GM23338 (cell line): ENCODE results near the gene PDHX. TPM values are rescaled to one million over a fixed set of nuclear protein-coding genes. Genes with fewer than 3 reads are reported as not detected.

ENCODE experiments used
- ATAC-seq: fragments of 200-7000 bp; cut with Tn5 transposase; 3 replicates; pipeline ENCODE4 v1.9.1; 2020
- DNase-seq: peaks from one replicate; pipeline ENCODE4 v3.0.0-alpha.2; 2015; ENCODE audit warnings: low spot score
- H2AFZ ChIP-seq: fragments of 200-600 bp; sonication (generic); 2 replicates; pipeline ENCODE4 v1.8.0; 2016; ENCODE audit warnings: antibody characterized with exemption, mild to moderate bottlenecking, moderate library complexity
- H3F3A ChIP-seq: fragments of 200-600 bp; sonication (generic); replicated peaks from 2 replicates; pipeline ENCODE4 v1.8.0; 2017; ENCODE audit warnings: antibody characterized with exemption, mixed run types, low read depth
- H3K27ac ChIP-seq: fragments of 200-600 bp; sonication (generic); 2 replicates; pipeline ENCODE4 v1.6.1; 2016; ENCODE audit warnings: low read depth
- H3K27me3 ChIP-seq: fragments of 200-600 bp; sonication (generic); 2 replicates; pipeline ENCODE4 v1.8.0; 2016; ENCODE audit warnings: mild to moderate bottlenecking, mixed run types, moderate library complexity; ENCODE audit not compliant: insufficient read depth
- H3K36me3 ChIP-seq: fragments of 200-600 bp; sonication (generic); 2 replicates; pipeline ENCODE4 v1.8.0; 2016; ENCODE audit warnings: mild to moderate bottlenecking; ENCODE audit not compliant: insufficient read depth
- H3K4me1 ChIP-seq: fragments of 200-600 bp; sonication (generic); 2 replicates; pipeline ENCODE4 v1.8.0; 2016; ENCODE audit warnings: mild to moderate bottlenecking, moderate library complexity; ENCODE audit not compliant: insufficient read depth
- H3K4me2 ChIP-seq: fragments of 200-600 bp; sonication (generic); 2 replicates; pipeline ENCODE4 v1.7.1; 2017; ENCODE audit warnings: mixed run types
- H3K4me3 ChIP-seq: fragments of 200-600 bp; sonication (generic); 2 replicates; pipeline ENCODE4 v1.6.1; 2016; ENCODE audit warnings: mixed run types
- H3K79me2 ChIP-seq: fragments of 200-600 bp; sonication (generic); replicated peaks from 2 replicates; pipeline ENCODE4 v1.8.0; 2017; ENCODE audit warnings: mild to moderate bottlenecking; ENCODE audit not compliant: insufficient read depth
- H3K9me2 ChIP-seq: fragments of 200-600 bp; sonication (generic); 2 replicates; pipeline ENCODE4 v1.8.0; 2017; ENCODE audit not compliant: insufficient read depth
- H4K20me1 ChIP-seq: fragments of 200-600 bp; sonication (generic); replicated peaks from 2 replicates; pipeline ENCODE4 v1.8.0; 2017; ENCODE audit warnings: mild to moderate bottlenecking; ENCODE audit not compliant: insufficient read depth
- H3K27ac Mint-ChIP-seq: 2 replicates; pipeline ENCODE4 v1.8.0; 2020; ENCODE audit warnings: inconsistent platforms, mild to moderate bottlenecking, moderate library complexity, mixed read lengths
- H3K27me3 Mint-ChIP-seq: 3 replicates; pipeline ENCODE4 v1.8.0; 2022; ENCODE audit warnings: low read depth, mild to moderate bottlenecking, moderate library complexity, mixed read lengths, inconsistent platforms; ENCODE audit not compliant: insufficient read depth, poor library complexity
- H3K36me3 Mint-ChIP-seq: 3 replicates; pipeline ENCODE4 v1.8.0; 2021; ENCODE audit warnings: low read depth, mild to moderate bottlenecking, inconsistent platforms, moderate library complexity, mixed read lengths
- H3K4me1 Mint-ChIP-seq: 3 replicates; pipeline ENCODE4 v1.8.0; 2020; ENCODE audit warnings: mild to moderate bottlenecking, inconsistent platforms, mixed read lengths
- H3K4me3 Mint-ChIP-seq: 3 replicates; pipeline ENCODE4 v1.8.0; 2021; ENCODE audit warnings: moderate library complexity, mild to moderate bottlenecking, inconsistent platforms, mixed read lengths
- H3K9me3 Mint-ChIP-seq: 3 replicates; pipeline ENCODE4 v1.8.0; 2020; ENCODE audit warnings: moderate library complexity, mild to moderate bottlenecking, inconsistent platforms, mixed read lengths
- CREB1 ChIP-seq: fragments of 250-450 bp; sonication (Bioruptor Pico); IDR thresholded peaks from 2 replicates; pipeline ENCODE4 v1.5.0; 2020; ENCODE audit warnings: low read depth, mild to moderate bottlenecking, moderate library complexity
- EZH2 ChIP-seq: fragments of 200-600 bp; sonication (generic); IDR thresholded peaks from one replicate; pipeline ENCODE4 v1.8.0; 2017; ENCODE audit warnings: antibody characterized with exemption, mild to moderate bottlenecking, low read depth; ENCODE audit not compliant: unreplicated experiment
- EZH2phosphoT487 ChIP-seq: fragments of 200-600 bp; sonication (generic); IDR thresholded peaks from one replicate; pipeline ENCODE4 v1.8.1; 2018; ENCODE audit warnings: antibody characterized with exemption; ENCODE audit not compliant: unreplicated experiment
- JUNB ChIP-seq: IDR thresholded peaks from one replicate; pipeline ENCODE4 v1.6.1; 2016; ENCODE audit warnings: antibody characterized with exemption; ENCODE audit not compliant: unreplicated experiment
- NANOG ChIP-seq: IDR thresholded peaks from 2 replicates; pipeline ENCODE4 v1.6.1; 2016; ENCODE audit warnings: antibody characterized with exemption, borderline replicate concordance
- POLR2AphosphoS5 ChIP-seq: IDR thresholded peaks from 2 replicates; pipeline ENCODE4 v1.6.1; 2016; ENCODE audit warnings: antibody characterized with exemption, low read depth
- REST ChIP-seq: IDR thresholded peaks from one replicate; pipeline ENCODE4 v1.6.1; 2018; ENCODE audit warnings: antibody characterized with exemption; ENCODE audit not compliant: unreplicated experiment
- STAT1 ChIP-seq: IDR thresholded peaks from one replicate; pipeline ENCODE4 v1.6.1; 2016; ENCODE audit warnings: antibody characterized with exemption; ENCODE audit not compliant: unreplicated experiment
- ZNF114 ChIP-seq: fragments of 250-450 bp; sonication (Bioruptor Pico); IDR thresholded peaks from 2 replicates; pipeline ENCODE4 v1.5.0; 2020; ENCODE audit warnings: mild to moderate bottlenecking, moderate library complexity
- ZNF462 ChIP-seq: fragments of 250-450 bp; sonication (Bioruptor Pico); IDR thresholded peaks from 2 replicates; pipeline ENCODE4 v1.5.0; 2020; ENCODE audit warnings: mild to moderate bottlenecking, moderate library complexity
- polyA plus RNA-seq: library from polyadenylated mRNA; unstranded; fragments of >200 nt; fragmentation: Nextera tagmentation; extraction: Ambion mirVana; gene quantifications from 2 replicates; pipeline ENCODE4 v1.2.1, GENCODE V29; 2016
- total RNA-seq: library from RNA; depleted of rRNA; stranded (reverse); fragments of >200 nt; shearing (Covaris generic); gene quantifications from 2 replicates; pipeline ENCODE4 v1.2.3, GENCODE V29; 2014

Gene PDHX
- total and polyA plus RNA-seq, 2 experiments from 2014 or later = 36.9 to 40.2 TPM

- no peak overlapping the region for H3K4me3 ChIP-seq
- Mint-ChIP-seq H3K36me3 (no peaks in the 10 kb centered on the region), H3K9me3 (no peaks in the 10 kb centered on the region), H3K27ac (no peak overlapping the region; the same call in 1 of the 2 replicates), H3K4me1 (peaks cover 24% of the 10 kb centered on the region), H3K4me3 (no peak overlapping the region), H3K27me3 (peaks cover 4% of the 10 kb centered on the region)
- H3K4me1 ChIP-seq = peaks cover 14% of the 10 kb centered on the region
- H3K27ac ChIP-seq = no peak overlapping the region
- no peak for ATAC-seq
- no peak overlapping the region for H2AFZ ChIP-seq
- H4K20me1 ChIP-seq = peaks cover 14% of the 10 kb centered on the region; the same call in 1 of the 2 replicates
- H3K9me2 ChIP-seq = no peaks in the 10 kb centered on the region
- TF ChIP-seq NANOG (no peak), POLR2AphosphoS5 (no peak), EZH2phosphoT487 (no peak)
- H3K4me2 ChIP-seq = no peak overlapping the region; the same call in 1 of the 2 replicates
- DNase-seq = no peak
- no peaks in the 10 kb centered on the region for H3F3A ChIP-seq
- H3K36me3 ChIP-seq = no peaks in the 10 kb centered on the region
- H3K79me2 ChIP-seq = peaks cover 71% of the 10 kb centered on the region
- no peaks in the 10 kb centered on the region for H3K27me3 ChIP-seq
Observed at GRCh38 chr11:34928960-34929680, 12.7 kb downstream of the PDHX start.

- Histone ChIP-seq H3K4me2 (no peak overlapping the region), H4K20me1 (peaks cover 14% of the 10 kb centered on the region; the same call in 1 of the 2 replicates), H3K4me3 (no peak overlapping the region), H2AFZ (no peak overlapping the region), H3K4me1 (peaks cover 14% of the 10 kb centered on the region), H3K79me2 (peaks cover 63% of the 10 kb centered on the region), H3K27me3 (no peaks in the 10 kb centered on the region), H3K9me2 (no peaks in the 10 kb centered on the region), H3K27ac (no peak overlapping the region), H3K36me3 (no peaks in the 10 kb centered on the region), H3F3A (no peaks in the 10 kb centered on the region)
- H3K4me3 Mint-ChIP-seq = no peak overlapping the region
- no peak for ATAC-seq
- no peak for DNase-seq
- no peaks in the 10 kb centered on the region for H3K36me3 Mint-ChIP-seq
- H3K27ac Mint-ChIP-seq = peak overlapping the region; percentile 12
- H3K9me3 Mint-ChIP-seq = no peaks in the 10 kb centered on the region
- TF ChIP-seq POLR2AphosphoS5 (no peak), JUNB (no peak), NANOG (no peak), STAT1 (no peak), CREB1 (CRISPR knock-in tag) (no peak), EZH2 (no peak), REST (no peak), ZNF462 (CRISPR knock-in tag) (no peak), EZH2phosphoT487 (no peak), ZNF114 (CRISPR knock-in tag) (no peak)
- H3K27me3 Mint-ChIP-seq = peaks cover 4% of the 10 kb centered on the region
- H3K4me1 Mint-ChIP-seq = peaks cover 24% of the 10 kb centered on the region
Observed at GRCh38 chr11:34929794-34930763, 13.7 kb downstream of the PDHX start.
